Skeletal muscle cell (primary cell): ENCODE results near the gene PPP2R1A.
"Not testable (repeated sequence)": the region's sequence is repeated elsewhere in the genome, so short reads cannot be mapped to it uniquely, and the experiment has no call there.

Experiments
- DNase-seq: peaks from one replicate; pipeline ENCODE4 v3.0.0-alpha.2; 2010; ENCODE audit warnings: low read depth
- H3K4me3 ChIP-seq: 2 replicates; pipeline ENCODE4 v1.5.1; 2011; ENCODE audit warnings: low read depth, mild to moderate bottlenecking, control low read depth, low read length, moderate library complexity

PPP2R1A gene

DNA sequence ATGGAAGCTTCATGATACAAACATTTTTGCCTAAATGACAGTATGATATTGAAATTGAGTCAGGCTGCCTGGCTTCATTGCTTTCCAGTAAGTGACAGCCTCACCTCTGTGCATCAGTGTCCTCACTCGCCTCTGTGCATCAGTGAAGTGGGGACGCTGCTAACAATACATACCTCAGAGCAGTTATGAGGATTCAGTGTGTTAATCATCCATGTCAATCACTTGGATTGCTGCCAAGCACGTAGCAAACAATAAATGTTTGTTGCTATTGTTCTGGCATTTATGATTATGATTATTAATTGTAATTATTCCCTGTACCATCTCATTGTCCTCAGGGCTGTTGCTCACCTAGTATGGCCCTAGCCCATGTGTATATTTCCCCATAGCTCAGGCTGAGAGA is 8.8 kb downstream of the PPP2R1A start:
- no peak for DNase-seq
- no peak overlapping the region for H3K4me3 ChIP-seq

DNA sequence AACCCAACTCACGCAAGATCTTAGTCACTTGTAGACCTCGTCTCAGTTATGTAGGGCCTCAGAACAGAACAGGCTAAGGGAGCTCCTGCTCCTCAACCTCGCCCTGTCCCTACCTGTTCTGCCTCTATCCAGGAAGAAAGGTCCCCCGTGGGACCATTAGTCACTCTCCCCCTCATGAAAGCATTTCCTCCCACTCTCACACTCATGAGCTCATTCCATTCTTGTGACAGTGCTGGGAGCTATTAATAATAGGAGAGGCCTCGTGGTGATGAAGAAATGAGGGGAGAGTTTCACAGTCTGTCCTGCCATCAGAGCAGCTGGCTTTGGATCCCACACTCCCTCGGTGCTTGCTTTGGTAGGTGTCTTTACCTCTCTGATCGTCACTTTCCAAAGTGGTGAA is 10.2 kb downstream of the PPP2R1A start:
- DNase-seq = peak; percentile 67
- H3K4me3 ChIP-seq = no peak overlapping the region

DNA sequence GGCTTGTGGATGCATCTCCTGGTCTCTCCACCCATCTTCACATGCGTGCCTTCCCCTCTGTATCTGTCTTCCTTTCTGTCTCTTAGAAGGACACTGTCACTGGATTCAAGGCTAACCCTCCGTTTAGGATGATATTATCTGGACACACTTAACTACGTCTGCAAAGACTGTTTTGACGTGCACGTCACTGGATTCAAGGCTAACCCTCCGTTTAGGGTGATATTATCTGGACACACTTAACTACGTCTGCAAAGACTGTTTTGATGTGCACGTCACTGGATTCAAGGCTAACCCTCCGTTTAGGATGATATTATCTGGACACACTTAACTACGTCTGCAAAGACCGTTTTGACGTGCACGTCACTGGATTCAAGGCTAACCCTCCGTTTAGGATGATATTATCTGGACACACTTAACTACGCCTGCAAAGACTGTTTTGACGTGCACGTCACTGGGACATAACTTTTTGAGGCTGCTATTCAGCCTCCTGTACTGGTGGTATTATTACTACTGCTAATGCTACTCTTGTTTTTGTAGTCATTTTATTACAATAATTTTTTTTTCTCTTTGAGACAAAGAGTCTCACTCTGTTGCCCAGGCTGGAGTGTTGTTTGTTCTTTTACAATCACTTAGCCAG is 11.0 kb downstream of the PPP2R1A start:
- DNase-seq, H3K4me3 ChIP-seq: not testable (repeated sequence)

DNA sequence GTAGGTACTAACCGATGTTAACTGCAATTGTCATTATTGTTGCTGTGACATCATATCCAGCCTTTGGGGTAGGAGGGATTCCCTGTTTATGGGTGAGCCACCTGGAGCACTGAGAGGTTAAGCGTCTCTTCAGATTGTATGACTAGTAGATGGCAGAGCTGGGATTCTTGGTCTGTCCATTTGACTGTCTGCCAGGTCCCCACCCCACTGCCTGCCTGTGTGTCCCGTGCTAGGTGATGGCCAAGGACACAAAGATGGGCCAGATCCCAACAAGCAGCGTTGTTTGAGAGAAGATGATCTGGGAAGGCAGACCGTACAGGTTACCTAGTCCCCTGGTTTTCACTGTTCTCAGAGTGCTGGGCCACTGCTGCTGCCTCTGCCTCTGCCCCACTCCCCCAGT is 16.6 kb downstream of the PPP2R1A start:
- H3K4me3 ChIP-seq = no peak overlapping the region
- no peak for DNase-seq

DNA sequence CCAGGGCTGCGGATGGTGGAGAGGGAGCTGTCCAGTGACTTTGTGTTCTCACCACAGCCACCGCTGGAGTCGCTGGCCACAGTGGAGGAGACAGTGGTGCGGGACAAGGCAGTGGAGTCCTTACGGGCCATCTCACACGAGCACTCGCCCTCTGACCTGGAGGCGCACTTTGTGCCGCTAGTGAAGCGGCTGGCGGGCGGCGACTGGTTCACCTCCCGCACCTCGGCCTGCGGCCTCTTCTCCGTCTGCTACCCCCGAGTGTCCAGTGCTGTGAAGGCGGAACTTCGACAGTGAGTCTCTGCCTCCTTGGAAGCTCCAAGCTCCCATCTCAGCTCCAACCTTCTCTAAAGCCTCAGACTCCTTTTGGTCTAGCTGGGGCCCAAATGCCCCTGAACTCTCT is 21.4 kb downstream of the PPP2R1A start:
- no peak overlapping the region for H3K4me3 ChIP-seq
- DNase-seq = no peak

DNA sequence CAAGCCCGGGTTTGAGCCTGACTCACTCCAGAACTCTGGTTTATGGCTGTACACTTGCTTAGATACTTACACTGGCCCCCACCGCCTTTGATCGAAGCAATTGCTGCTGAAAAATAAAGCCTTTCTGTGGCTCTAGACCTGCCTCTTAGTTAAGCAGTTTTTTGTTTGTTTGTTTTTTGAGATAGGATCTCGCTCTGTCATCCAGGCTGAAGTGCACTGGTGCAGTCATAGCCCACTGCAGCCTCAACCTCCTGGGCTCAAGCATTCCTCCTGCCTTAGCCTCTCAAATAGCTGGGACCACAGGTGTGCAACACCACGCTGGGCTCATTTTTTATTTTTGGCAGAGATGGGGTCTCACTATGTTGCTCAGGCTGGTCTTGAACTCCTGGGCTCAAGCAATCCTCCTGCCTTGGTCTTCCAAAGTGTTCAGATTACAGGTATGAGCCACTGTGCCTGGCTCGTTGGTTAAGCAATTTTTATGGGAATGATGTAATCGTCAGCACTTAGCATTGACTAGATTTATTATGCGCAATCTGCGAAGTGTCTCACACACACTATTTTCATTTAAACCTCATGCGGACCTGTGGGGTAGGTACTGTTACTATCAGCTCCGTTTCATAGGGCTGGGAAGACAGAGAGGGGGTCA is 22.2 kb downstream of the PPP2R1A start:
- H3K4me3 ChIP-seq = no peak overlapping the region
- no peak for DNase-seq

DNA sequence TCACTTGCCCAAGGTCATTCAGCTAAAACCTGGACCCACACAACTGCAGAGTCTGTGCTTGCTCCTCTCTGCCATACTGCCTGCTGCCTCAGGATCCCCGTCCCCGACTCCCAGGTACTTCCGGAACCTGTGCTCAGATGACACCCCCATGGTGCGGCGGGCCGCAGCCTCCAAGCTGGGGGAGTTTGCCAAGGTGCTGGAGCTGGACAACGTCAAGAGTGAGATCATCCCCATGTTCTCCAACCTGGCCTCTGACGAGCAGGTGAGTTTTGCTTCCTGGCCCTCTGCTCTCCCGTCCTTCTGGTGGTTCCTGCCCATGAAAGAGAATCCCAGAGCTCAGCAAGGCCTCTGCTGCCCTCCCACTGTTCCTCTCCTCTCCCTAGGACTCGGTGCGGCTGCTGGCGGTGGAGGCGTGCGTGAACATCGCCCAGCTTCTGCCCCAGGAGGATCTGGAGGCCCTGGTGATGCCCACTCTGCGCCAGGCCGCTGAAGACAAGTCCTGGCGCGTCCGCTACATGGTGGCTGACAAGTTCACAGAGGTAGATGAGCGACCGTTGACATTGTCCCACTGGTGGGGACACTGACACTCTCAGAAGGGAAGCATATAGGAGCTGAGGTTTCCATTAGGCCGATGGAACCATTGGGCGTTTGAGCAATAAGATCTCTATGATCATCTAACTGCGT is 22.9 kb downstream of the PPP2R1A start:
- no peak overlapping the region for H3K4me3 ChIP-seq

DNA sequence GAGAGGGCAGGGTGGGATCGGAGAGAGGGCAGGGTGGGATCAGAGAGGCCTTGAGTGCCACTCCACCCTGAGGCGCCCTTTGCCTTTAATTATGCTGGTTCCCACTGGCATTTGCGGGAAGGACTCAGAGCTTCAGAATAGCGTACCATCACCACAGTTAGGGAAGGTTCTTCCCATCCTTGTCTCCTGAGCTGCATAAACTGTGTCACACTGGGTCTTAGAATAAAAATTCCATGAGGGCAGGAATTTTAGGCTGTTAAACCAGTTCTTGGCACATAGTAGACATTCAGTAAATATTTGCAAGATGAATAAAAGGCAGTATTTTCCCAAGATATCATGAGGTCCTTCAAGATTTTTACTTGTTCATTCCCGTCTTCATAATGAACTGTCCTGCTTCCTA is 24.4 kb downstream of the PPP2R1A start:
- no peak overlapping the region for H3K4me3 ChIP-seq
- no peak for DNase-seq

More for the DNA sequence above, 22.9 kb downstream of the PPP2R1A start:
- no peak for DNase-seq

DNA sequence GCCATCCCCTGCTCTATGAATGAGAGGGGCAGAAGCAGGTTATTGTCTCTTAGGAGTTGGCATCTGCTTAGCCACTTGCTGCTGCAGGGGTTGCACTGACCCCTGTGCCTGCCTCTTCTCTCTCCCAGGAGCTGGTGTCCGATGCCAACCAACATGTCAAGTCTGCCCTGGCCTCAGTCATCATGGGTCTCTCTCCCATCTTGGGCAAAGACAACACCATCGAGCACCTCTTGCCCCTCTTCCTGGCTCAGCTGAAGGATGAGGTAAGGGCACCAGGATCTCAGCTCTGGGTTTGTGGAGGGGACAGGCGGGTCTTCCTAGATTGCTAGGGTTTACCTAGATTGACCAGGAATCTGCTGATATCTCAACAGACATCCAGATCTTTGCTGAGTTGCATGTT is 26.5 kb downstream of the PPP2R1A start:
- no peak for DNase-seq
- no peak overlapping the region for H3K4me3 ChIP-seq

DNA sequence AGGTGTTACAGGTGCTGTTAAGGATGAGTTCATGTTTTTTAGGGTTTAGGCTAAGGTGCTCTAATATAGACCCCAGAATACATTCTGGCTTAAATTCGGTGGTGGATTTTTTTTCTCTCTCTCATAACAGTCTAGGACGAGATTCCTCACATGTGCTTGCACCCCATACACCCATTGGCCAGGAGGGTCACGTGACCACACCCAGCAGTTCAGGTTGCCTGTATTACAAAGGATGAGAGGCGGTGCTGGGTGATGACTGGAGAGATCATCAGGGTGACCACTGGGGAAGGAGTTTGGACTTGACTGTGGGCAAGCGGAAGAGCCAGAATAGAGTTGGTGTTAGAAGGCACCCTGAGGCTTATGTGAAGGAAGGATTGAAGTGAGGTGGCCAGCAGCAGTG is 27.7 kb downstream of the PPP2R1A start:
- no peak overlapping the region for H3K4me3 ChIP-seq
- DNase-seq = no peak

DNA sequence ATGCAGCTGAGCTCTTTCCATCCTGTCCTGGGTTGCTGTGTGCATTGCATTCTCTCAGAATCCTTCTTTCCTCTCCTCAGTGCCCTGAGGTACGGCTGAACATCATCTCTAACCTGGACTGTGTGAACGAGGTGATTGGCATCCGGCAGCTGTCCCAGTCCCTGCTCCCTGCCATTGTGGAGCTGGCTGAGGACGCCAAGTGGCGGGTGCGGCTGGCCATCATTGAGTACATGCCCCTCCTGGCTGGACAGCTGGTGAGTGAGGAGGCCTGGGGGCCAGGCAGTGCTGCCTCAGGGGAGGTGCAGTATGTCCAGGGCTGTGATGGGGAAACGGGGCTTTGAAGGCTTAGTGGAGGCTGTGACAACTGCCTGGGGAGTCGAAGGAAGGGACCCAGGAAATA is 29.8 kb downstream of the PPP2R1A start:
- H3K4me3 ChIP-seq = no peak overlapping the region
- no peak for DNase-seq

DNA sequence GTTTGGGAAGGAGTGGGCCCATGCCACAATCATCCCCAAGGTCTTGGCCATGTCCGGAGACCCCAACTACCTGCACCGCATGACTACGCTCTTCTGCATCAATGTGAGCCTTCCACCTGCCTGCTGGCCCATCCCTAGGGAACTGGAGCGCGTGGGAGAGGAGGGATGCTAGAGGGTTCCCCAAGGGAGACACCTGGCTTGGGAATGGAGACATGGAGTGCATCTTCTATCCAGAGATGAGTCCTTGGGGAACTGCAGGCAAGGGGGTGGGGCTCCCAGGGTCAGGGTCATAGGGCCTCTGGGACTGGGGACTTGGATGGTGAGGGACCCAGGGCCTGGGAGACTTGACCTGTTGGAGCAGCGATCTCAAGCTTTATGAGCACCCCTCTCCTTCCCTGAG is 31.2 kb downstream of the PPP2R1A start:
- no peak overlapping the region for H3K4me3 ChIP-seq
- no peak for DNase-seq

DNA sequence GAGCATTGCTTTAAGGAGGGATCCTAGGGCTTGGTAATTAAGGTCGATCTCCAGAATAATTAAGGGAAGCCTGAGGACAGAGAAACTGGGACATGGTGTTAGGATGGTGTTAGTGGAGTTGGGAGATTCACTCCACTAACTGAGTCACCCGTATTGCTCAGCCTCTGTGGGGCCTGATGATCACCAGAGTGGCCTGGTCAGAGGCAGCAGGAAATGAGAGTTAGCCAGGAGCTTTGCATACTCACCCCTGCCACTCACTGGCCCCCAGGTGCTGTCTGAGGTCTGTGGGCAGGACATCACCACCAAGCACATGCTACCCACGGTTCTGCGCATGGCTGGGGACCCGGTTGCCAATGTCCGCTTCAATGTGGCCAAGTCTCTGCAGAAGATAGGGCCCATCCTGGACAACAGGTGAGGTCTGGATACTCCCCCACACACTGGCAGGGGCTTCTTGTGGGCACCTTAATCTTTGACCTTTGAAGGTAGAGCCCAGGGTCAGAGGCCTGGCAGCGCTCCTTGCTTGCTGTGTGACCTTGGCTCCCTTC is 32.1 kb downstream of the PPP2R1A start:
- no peak for DNase-seq
- H3K4me3 ChIP-seq = no peak overlapping the region

DNA sequence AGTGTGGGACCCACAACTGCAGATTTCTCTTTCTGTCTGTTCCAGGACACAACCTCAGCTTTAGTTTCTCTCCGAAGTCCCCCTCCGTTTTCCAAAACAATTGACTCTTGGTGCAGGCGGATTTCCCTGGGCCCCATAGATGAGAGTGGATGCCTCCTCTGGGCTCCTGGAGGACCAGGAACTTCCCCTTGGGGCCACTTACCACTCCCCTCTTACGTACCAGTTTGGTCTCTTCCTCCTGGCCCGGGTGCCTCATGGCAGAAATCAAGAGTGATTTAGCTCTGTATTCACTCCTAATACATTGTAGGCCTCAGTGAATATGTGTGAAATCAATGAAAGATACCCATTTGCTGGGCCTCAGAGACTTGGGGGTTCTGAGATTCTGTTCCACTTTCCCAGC is 34.4 kb downstream of the PPP2R1A start:
- no peak for DNase-seq

DNA sequence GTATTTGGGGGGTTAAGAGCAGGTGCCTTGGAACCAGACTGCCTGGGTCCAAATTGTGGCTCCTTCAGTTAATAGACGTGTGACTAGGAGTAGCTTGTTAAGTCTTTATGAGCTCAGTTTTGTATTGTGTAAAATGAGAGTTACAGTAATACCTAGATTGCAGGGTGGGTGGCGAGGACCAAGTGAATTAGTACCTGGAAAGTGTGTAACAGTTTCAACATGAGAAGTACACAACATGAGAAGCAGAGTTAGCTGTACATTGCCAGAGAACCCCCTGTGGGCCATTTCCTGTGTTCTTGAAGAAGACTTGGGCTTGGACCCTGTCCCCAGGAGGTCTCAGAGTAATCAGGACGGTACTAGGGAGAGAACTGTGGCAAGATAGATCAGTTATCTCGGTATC is 36.8 kb downstream of the PPP2R1A start:
- no peak for DNase-seq
- H3K4me3 ChIP-seq = no peak overlapping the region

More for the DNA sequence above, 34.4 kb downstream of the PPP2R1A start:
- H3K4me3 ChIP-seq = no peak overlapping the region

DNA sequence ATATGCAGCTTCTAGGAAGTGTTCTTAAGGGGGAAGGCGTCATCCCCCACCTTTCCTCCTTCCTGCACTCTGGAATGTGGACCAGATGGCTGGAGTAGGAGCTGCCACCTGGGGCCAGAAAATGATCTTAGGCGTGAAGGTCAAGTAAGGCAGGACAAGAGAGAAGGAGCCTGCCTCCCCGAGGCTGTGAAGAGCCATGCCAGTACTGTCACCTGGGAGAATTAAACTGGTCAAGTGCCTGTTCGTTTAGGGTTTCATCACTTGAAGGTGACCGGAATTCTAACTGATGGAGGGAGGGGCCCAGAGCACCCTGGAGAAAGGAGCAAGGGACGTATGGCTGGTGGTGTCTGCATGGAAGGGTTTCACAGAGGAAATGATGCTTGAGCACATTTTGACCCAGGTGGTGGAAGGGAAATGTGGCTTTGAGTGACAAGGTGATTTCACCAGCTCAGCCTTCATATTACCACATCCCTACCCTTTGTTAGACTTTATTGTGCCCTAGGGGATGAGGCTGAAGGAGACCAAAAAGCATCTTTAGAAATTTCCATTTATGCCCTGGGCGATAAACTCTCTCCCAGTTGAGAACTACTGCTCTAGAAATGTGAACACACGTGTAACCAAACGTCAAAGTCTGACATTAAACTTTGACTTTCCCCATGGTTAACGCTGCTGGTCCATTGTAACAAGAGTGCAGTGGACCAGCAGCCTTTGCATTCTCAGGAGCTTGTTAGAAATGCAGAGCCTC is 37.5 kb downstream of the PPP2R1A start:
- DNase-seq = no peak
- H3K4me3 ChIP-seq = no peak overlapping the region

DNA sequence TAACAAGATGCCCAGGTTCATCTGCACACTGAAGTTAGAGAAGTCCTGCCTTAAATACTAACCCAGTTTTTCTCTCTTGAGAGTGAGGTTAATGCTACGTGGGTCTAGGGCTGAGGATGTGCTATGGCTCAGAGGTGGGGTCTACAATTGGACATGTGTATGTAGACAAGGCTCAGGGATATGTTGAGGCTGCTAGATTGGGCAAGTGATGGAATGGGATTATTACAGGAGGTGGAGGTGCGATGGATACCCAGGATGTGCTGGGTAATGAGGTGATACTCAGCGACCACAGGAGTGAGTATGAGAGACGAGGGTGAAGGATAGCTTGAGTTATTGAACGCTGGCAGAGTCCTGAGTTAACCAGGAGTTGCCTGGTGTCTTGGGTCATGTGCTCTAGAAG is 38.1 kb downstream of the PPP2R1A start:
- H3K4me3 ChIP-seq = no peak overlapping the region
- DNase-seq = no peak

DNA sequence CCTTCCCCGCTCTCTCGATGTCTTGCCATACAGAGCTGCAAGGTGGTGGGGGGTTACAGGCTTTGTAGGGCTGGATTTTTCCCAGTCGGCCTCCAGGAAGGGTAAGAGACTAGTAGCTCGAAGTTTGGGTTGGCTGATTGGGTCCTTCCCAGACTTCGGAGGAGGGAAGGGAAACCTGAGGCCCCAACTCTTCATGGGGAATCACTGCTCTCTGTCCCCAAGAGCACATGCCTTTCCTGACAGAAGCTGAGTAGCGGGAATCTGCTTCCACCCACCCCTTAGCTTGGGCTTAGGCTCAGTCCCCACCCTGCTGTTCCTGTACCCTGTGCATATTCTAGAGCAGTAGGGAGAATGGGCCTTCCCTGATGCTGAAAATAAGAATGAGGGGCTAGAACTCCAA is 39.7 kb downstream of the PPP2R1A start:
- DNase-seq = no peak
- no peak overlapping the region for H3K4me3 ChIP-seq

DNA sequence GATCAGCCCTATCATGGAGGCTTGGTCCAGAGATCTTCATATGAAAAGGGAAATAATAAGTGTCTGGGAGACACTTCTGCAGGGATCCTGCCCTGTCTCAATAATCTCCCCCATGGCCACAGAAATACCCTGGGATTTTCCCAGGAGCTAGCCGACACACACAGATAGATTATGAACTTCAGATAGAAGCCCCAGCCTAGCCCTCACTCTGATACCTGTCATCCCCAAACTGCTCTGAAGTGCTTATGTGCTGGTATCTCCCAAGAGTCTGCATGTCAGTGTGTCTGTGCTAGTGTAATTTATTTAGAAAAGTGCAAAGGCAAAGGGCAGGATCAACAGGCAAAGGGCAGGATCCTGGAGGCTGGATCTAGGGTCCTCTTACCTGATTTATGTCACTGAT is 40.8 kb downstream of the PPP2R1A start:
- DNase-seq = no peak
- no peak overlapping the region for H3K4me3 ChIP-seq
